Stomach (tissue), 9 donors: Measurements from ENCODE around the gene UBXN2A. TPM values are rescaled to one million over a fixed set of nuclear protein-coding genes. Genes with fewer than 3 reads are reported as not detected.

Experiments used
- DNase-seq, 2 donors: peaks; one replicate each; pipeline versions ENCODE4 v3.0.0 to v3.0.0-alpha.2; 2013 to 2019
- H3K27ac ChIP-seq, 5 donors: fragments of 200-600 bp in 4 of 5; sonication (generic) in 4 of 5; one replicate each; pipeline ENCODE4 v1.5.1; 2013 to 2019; ENCODE audit warnings: mild to moderate bottlenecking in 1 of 5, moderate library complexity in 1 of 5
- H3K27me3 ChIP-seq, 3 donors: fragments of 200-600 bp; sonication (generic); one replicate each; pipeline ENCODE4 v1.5.1; 2017 to 2019; ENCODE audit warnings: mixed run types in 1 of 3
- H3K36me3 ChIP-seq, 4 donors: fragments of 200-600 bp; sonication (generic); 1 replicate in 3 of 4; 2 replicates in 1 of 4; pipeline ENCODE4 v1.5.1; 2016 to 2019
- H3K4me1 ChIP-seq, 4 donors: fragments of 200-600 bp; sonication (generic); one replicate each; pipeline ENCODE4 v1.5.1; 2016 to 2019
- H3K4me3 ChIP-seq, 4 donors: fragments of 200-600 bp; sonication (generic) in 3 of 4; one replicate each; pipeline ENCODE4 v1.5.1; 2016 to 2019; ENCODE audit warnings: mild to moderate bottlenecking in 1 of 4
- H3K9me3 ChIP-seq, 4 donors: fragments of 200-600 bp; sonication (generic); one replicate each; pipeline ENCODE4 v1.5.1; 2016 to 2019
- CTCF ChIP-seq, 7 experiments: fragments of 450-650 bp in 4 of 7; fragments of 200-600 bp in 3 of 7; sonication (generic) in 3 of 7; IDR thresholded peaks; one replicate each; pipeline ENCODE4 v1.5.1; 2016 to 2019; ENCODE audit warnings: antibody characterized with exemption in 7 of 7, control low read depth in 2 of 7, mild to moderate bottlenecking in 1 of 7
- EP300 ChIP-seq: sonication (generic); formaldehyde crosslinking; IDR thresholded peaks from one replicate; pipeline ENCODE4 v1.6.1; 2017; ENCODE audit warnings: antibody characterized with exemption
- POLR2A ChIP-seq, 4 donors: fragments of 450-650 bp; IDR thresholded peaks; one replicate each; pipeline ENCODE4 v1.6.1; 2016; ENCODE audit warnings: antibody characterized with exemption in 4 of 4, control low read depth in 2 of 4, mild to moderate bottlenecking in 1 of 4, moderate library complexity in 1 of 4
- POLR2AphosphoS5 ChIP-seq, 3 donors: sonication (generic); formaldehyde crosslinking; IDR thresholded peaks; one replicate each; pipeline ENCODE4 v1.6.1; 2016; ENCODE audit warnings: antibody characterized with exemption in 3 of 3
- WGBS, 5 donors: extraction: QIAGEN DNeasy Blood & Tissue Kit in 3 of 5; methylation state at CpG; one replicate each; pipeline versions ENCODE4 v1.1.5 to v1.1.7; 2013 to 2018; 5-methylcytosine and 5-hydroxymethylcytosine counted together
- intact Hi-C: fragments of 100-400 bp; cut with DNase I; formaldehyde crosslinking; loops from one replicate; pipeline ENCODE4 v1.15.1; 2023; ENCODE audit warnings: low total_unique reads
- polyA plus RNA-seq, 3 donors: library from polyadenylated mRNA; stranded (reverse); fragments of 200-250 nt; gene quantifications; one replicate each; pipeline ENCODE4 v1.2.3, GENCODE V29; 2013
- small RNA-seq, 4 donors: library from RNA; depleted of rRNA; stranded (forward); fragments of <200 nt; gene quantifications; one replicate each; pipeline ENCODE3, GENCODE V24; 2016
- total RNA-seq, 5 donors: library from RNA; depleted of rRNA; stranded (reverse); fragments of >200 nt; gene quantifications; one replicate each; pipeline versions ENCODE4 v1.1.0 to v1.2.3, GENCODE V29; 2014 to 2016
- donor health status: healthy with polysubstance abuse.
- donor health status: Bipolar disorder and iron deficiency.
- donor health status: healthy.

The UBXN2A gene
- total and polyA plus RNA-seq, 8 donors: 3.6 to 53.6 (median 7.6) TPM

DNA sequence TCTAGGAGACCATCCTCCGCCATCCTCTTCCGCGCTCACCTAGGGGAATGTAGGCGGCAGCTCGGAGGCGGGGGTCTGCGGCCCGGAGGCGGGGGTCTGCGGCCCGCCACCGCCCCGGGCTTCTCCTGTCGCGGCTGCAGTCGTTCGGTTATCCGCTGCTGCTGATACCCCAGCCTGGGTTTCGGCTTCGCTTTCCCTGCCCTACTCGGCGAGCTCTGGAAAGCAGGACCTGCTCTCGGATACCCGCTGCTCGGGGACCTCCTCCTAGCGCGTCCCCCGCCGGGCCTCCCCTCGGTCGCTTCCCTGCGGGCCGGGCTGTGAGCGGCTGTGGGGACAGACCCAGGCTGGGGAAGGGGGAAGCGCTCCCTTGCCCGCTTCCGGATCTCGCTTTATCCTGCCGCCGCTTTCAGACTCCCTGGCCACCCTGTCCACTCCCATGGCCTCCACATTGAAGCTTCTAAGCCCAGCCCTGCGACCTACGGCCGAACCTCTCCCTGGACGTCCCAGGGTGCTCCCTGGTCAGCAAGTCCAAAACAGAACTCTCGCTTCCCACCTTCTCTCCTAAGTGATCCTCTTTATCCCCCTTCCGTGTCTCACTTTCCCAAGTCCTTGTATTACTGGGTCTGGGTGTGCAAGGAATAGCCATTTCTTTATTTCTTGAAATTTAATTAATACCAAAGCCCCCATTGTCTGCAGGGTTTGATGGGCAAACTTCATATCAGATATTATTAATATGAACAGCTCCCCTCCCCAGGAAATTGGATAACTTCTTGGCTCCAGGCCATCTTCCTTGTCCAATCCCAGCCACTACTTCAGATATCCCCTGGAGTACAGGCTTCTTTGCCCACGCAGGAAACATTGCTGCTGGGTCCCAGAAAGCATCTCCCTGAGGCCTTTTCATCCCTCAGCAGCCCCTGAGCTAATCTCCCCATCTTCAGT is 110.0 kb downstream of the UBXN2A start:
- 2 to 7% (median 4%) methylated on average over 18 to 47 of the region's 47 CpGs for WGBS, 5 donors
- no peak for TF ChIP-seq EP300
- TF ChIP-seq POLR2A (IDR thresholded peaks at IDR 0.05): no peak
- no peak for TF ChIP-seq CTCF (IDR thresholded peaks at IDR 0.05)
- TF ChIP-seq POLR2AphosphoS5 (IDR thresholded peaks at IDR 0.05): no peak
- Histone ChIP-seq H3K36me3 (peaks cover 0 to 14% (median 7%) of the 10 kb centered on the region in 4 donors), H3K27ac (peak overlapping the region; percentile 70 to 82 (median 79)), H3K4me1 (peaks cover 20 to 54% (median 51%) of the 10 kb centered on the region in 4 donors), H3K9me3 (peaks cover 0 to 2% (median 0%) of the 10 kb centered on the region in 4 donors), H3K27me3 (peaks cover 0 to 8% (median 3%) of the 10 kb centered on the region in 3 donors), H3K4me3 (peak overlapping the region; percentile 66 to 95 (median 80))
- peak; percentile 30 to 63 for DNase-seq
- intact Hi-C loops: no loop called here

DNA sequence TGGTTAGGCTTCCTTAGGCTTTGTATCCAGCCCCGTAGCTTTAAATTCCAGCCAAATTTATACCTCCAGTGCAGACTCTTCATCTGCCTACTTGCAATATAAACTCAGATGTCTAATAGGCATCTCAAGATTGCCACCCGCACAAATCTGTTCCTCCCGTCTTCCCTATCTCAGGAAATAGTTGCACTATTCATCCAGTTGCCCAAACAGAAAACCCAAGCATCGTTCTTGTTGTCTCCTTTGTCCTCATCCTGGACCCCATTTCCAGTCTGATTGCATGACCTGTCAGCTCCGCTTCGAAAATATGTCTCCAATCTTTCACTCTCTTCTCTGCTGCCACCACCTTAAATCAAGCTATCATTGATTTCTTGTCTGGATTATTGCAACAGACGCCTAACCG is 111.6 kb downstream of the UBXN2A start:
- peaks cover 0 to 8% (median 3%) of the 10 kb centered on the region in 3 donors for H3K27me3 ChIP-seq
- peaks cover 12 to 42% (median 38%) of the 10 kb centered on the region in 4 donors for H3K4me1 ChIP-seq
- peak overlapping the region in 1 of 5 donors; percentile 18 for H3K27ac ChIP-seq
- intact Hi-C loops: no loop called here
- TF ChIP-seq POLR2AphosphoS5 (IDR thresholded peaks at IDR 0.05): no peak
- no peak for TF ChIP-seq CTCF (IDR thresholded peaks at IDR 0.05)
- no peak for TF ChIP-seq POLR2A (IDR thresholded peaks at IDR 0.05)
- TF ChIP-seq EP300: no peak
- 68 to 86% (median 74%) methylated on average over 8 of the region's 8 CpGs for WGBS, 5 donors
- DNase-seq: no peak
- peaks cover 0 to 21% (median 15%) of the 10 kb centered on the region in 4 donors for H3K36me3 ChIP-seq
- no peak overlapping the region for H3K4me3 ChIP-seq
- H3K9me3 ChIP-seq: peaks cover 0 to under 1% (median 0%) of the 10 kb centered on the region in 4 donors

DNA sequence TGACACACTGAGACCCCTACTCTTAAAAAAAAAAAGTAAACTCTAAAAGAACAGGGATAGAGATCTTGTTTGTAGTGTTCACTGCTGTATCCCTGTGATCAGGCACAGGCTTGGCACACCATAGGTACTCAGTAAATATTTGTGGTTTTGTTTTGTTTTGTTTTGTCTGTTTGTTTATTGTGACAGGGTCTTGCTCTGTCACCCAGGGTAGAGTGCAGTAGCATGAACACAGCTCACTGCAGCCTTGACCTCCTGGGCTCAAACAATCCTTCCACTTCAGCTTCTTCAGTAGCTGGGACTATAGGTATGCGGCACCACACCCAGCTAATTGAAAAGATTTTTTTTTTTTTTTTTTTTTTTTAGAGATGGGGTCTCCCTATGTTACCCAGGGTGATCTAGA is 112.7 kb downstream of the UBXN2A start:
- H3K36me3 ChIP-seq: peaks cover 0 to 21% (median 15%) of the 10 kb centered on the region in 4 donors
- WGBS, 5 donors: 90 to 96% (median 93%) methylated on average over 1 of the region's 1 CpG
- no peaks in the 10 kb centered on the region for H3K9me3 ChIP-seq
- H3K27ac ChIP-seq: no peak overlapping the region
- DNase-seq: no peak
- TF ChIP-seq POLR2A (IDR thresholded peaks at IDR 0.05) (no peak), CTCF (IDR thresholded peaks at IDR 0.05) (no peak)
- intact Hi-C loops: no loop called here
- H3K4me3 ChIP-seq: no peak overlapping the region
- H3K27me3 ChIP-seq: peaks cover 0 to 8% (median 3%) of the 10 kb centered on the region in 3 donors
- H3K4me1 ChIP-seq: peaks cover 12 to 38% (median 32%) of the 10 kb centered on the region in 4 donors

Small RNA genes lying within 50 kb of the gene (small RNA-seq; reads per million reads assigned to genes)
- gene RN7SL610P (0 reads per million in 4 donors), gene RNU6-370P (0 reads per million in 4 donors)

Other genes with a start within 250 kb of the UBXN2A start
- 10 to 100 TPM; 13.4 to 67.0 (median 42.6) TPM for gene ATAD2B, start 13.3 kb upstream of the UBXN2A start, total RNA-seq
- gene ATAD2B, start 13.3 kb upstream of the UBXN2A start, polyA plus RNA-seq: 1 to 10 TPM; 2.0 to 4.3 (median 2.2) TPM
- gene MFSD2B, start 69.6 kb downstream of the UBXN2A start, total RNA-seq: not detected
- gene MFSD2B, start 69.6 kb downstream of the UBXN2A start, polyA plus RNA-seq: under 1 TPM in 2 of 3 donors, not detected in 1; 0.12 to 0.61 TPM
- 10 to 100 TPM in 1 of 5 donors, 1 to 10 TPM in 4; 1.2 to 25.9 (median 4.9) TPM for gene WDCP, start 106.9 kb downstream of the UBXN2A start, total RNA-seq
- gene WDCP, start 106.9 kb downstream of the UBXN2A start, polyA plus RNA-seq: 1 to 10 TPM; 1.5 to 2.0 (median 1.8) TPM
- gene FKBP1B, start 109.3 kb downstream of the UBXN2A start, total RNA-seq: 10 to 100 TPM in 1 of 5 donors, 1 to 10 TPM in 3, not detected in 1; 1.3 to 13.6 (median 7.3) TPM
- gene FKBP1B, start 109.3 kb downstream of the UBXN2A start, polyA plus RNA-seq: 10 to 100 TPM; 21.1 to 34.3 (median 30.4) TPM
- gene SF3B6, start 135.9 kb downstream of the UBXN2A start, total RNA-seq: 100 to 1,000 TPM in 1 of 5 donors, 10 to 100 TPM in 4; 18.8 to 121 (median 40.7) TPM
- 100 to 1,000 TPM; 125 to 139 (median 126) TPM for gene SF3B6, start 135.9 kb downstream of the UBXN2A start, polyA plus RNA-seq
- gene TP53I3, start 144.4 kb downstream of the UBXN2A start, total RNA-seq: 100 to 1,000 TPM in 1 of 5 donors, 10 to 100 TPM in 3, 1 to 10 TPM in 1; 9.3 to 103 (median 38.7) TPM
- gene TP53I3, start 144.4 kb downstream of the UBXN2A start, polyA plus RNA-seq: 10 to 100 TPM; 23.7 to 66.6 (median 47.0) TPM
- 1 to 10 TPM in 1 of 5 donors, not detected in 4; 1.8 TPM for gene PFN4, start 182.9 kb downstream of the UBXN2A start, total RNA-seq
- under 1 TPM in 2 of 3 donors, not detected in 1; 0.48 to 0.56 TPM for gene PFN4, start 182.9 kb downstream of the UBXN2A start, polyA plus RNA-seq
- gene FAM228B, start 183.0 kb downstream of the UBXN2A start, total RNA-seq: 10 to 100 TPM in 3 of 5 donors, 1 to 10 TPM in 1, not detected in 1; 8.5 to 43.2 (median 26.0) TPM
- 10 to 100 TPM in 2 of 3 donors, 1 to 10 TPM in 1; 8.4 to 15.9 (median 11.9) TPM for gene FAM228B, start 183.0 kb downstream of the UBXN2A start, polyA plus RNA-seq
- gene FAM228A, start 234.6 kb downstream of the UBXN2A start, total RNA-seq: 1 to 10 TPM in 2 of 5 donors, not detected in 3; 1.3 to 1.7 TPM
- 1 to 10 TPM in 1 of 3 donors, under 1 TPM in 2; 0.23 to 2.3 (median 0.50) TPM for gene FAM228A, start 234.6 kb downstream of the UBXN2A start, polyA plus RNA-seq